HEK293 (cell line): ENCODE results near the gene LPCAT1.

Experiments
- CTCF ChIA-PET: fragments of 350-600 bp; formaldehyde crosslinking; extraction: SDS; loops from one replicate; lab custom pipeline; 2021; ENCODE audit warnings: antibody characterized with exemption; lab: Yijun Ruan, JAX
- POLR2A ChIA-PET: fragments of 300-600 bp; formaldehyde crosslinking; extraction: SDS; loops from one replicate; lab custom pipeline; 2020; ENCODE audit warnings: antibody characterized with exemption, inconsistent platforms; lab: Yijun Ruan, JAX
- H3K27ac ChIP-seq: fragments of 200-500 bp; sonication (Bioruptor generic); 2 replicates; pipeline ENCODE4 v1.5.1; 2014; ENCODE audit warnings: low read depth, low read length, control low read depth, inconsistent platforms; ENCODE audit errors: extremely low read depth
- H3K36me3 ChIP-seq, 2 experiments: fragments of 200-500 bp in 1 of 2; sonication (Bioruptor generic) in 1 of 2; 1 replicate in 1 of 2; 2 replicates in 1 of 2; pipeline ENCODE4 v1.5.1; 2014 to 2017; ENCODE audit warnings: inconsistent platforms in 2 of 2, low read length in 2 of 2; ENCODE audit not compliant: control insufficient read depth in 2 of 2, insufficient read depth in 1 of 2
- H3K4me1 ChIP-seq: fragments of 200-500 bp; sonication (Bioruptor generic); 2 replicates; pipeline ENCODE4 v1.5.1; 2014; ENCODE audit warnings: mild to moderate bottlenecking, low read length, inconsistent platforms; ENCODE audit not compliant: control insufficient read depth, insufficient read depth
- H3K4me3 ChIP-seq: 2 replicates; pipeline ENCODE4 v1.5.1; 2011; ENCODE audit warnings: low read depth, mild to moderate bottlenecking, control low read depth, low read length, moderate library complexity
- H3K9me3 ChIP-seq: fragments of 200-500 bp; sonication (Bioruptor generic); 2 replicates; pipeline ENCODE4 v1.5.1; 2014; ENCODE audit warnings: low read depth, low read length, inconsistent platforms; ENCODE audit not compliant: control insufficient read depth, insufficient read depth
- FEZF1 ChIP-seq: fragments of 450-650 bp; formaldehyde crosslinking; IDR thresholded peaks from 2 replicates; pipeline ENCODE4 v1.5.1; 2016; ENCODE audit warnings: missing biosample characterization, missing genetic modification characterization
- GLIS2 ChIP-seq: fragments of 450-650 bp; formaldehyde crosslinking; IDR thresholded peaks from 2 replicates; pipeline ENCODE4 v1.5.1; 2016; ENCODE audit warnings: missing biosample characterization, missing genetic modification characterization
- RBAK ChIP-seq: fragments of 450-650 bp; formaldehyde crosslinking; IDR thresholded peaks from 2 replicates; pipeline ENCODE4 v1.5.1; 2016; ENCODE audit warnings: missing biosample characterization, missing genetic modification characterization
- SCRT2 ChIP-seq: fragments of 450-650 bp; formaldehyde crosslinking; IDR thresholded peaks from 2 replicates; pipeline ENCODE4 v1.5.1; 2016; ENCODE audit warnings: missing biosample characterization, missing genetic modification characterization
- WT1 ChIP-seq: fragments of 450-650 bp; formaldehyde crosslinking; IDR thresholded peaks from 2 replicates; pipeline ENCODE4 v1.5.1; 2016; ENCODE audit warnings: missing biosample characterization, missing genetic modification characterization
- ZBTB20 ChIP-seq: fragments of 450-650 bp; formaldehyde crosslinking; IDR thresholded peaks from 2 replicates; pipeline ENCODE4 v1.5.1; 2016; ENCODE audit warnings: missing biosample characterization, missing genetic modification characterization
- ZNF10 ChIP-seq: fragments of 450-650 bp; formaldehyde crosslinking; IDR thresholded peaks from 2 replicates; pipeline ENCODE4 v1.5.1; 2017; ENCODE audit warnings: missing biosample characterization, missing genetic modification characterization
- ZNF157 ChIP-seq: fragments of 450-650 bp; formaldehyde crosslinking; IDR thresholded peaks from 2 replicates; pipeline ENCODE4 v1.5.1; 2016; ENCODE audit warnings: missing biosample characterization, missing genetic modification characterization
- ZNF169 ChIP-seq: fragments of 450-650 bp; formaldehyde crosslinking; IDR thresholded peaks from 2 replicates; pipeline ENCODE4 v1.5.1; 2016; ENCODE audit warnings: missing biosample characterization, missing genetic modification characterization
- ZNF174 ChIP-seq: fragments of 450-650 bp; formaldehyde crosslinking; IDR thresholded peaks from 2 replicates; pipeline ENCODE4 v1.5.0; 2017; ENCODE audit warnings: missing biosample characterization, mild to moderate bottlenecking, missing genetic modification characterization
- ZNF211 ChIP-seq: fragments of 450-650 bp; formaldehyde crosslinking; IDR thresholded peaks from 2 replicates; pipeline ENCODE4 v1.5.1; 2016; ENCODE audit warnings: low read depth, missing biosample characterization, missing genetic modification characterization
- ZNF214 ChIP-seq: fragments of 450-650 bp; formaldehyde crosslinking; IDR thresholded peaks from 2 replicates; pipeline ENCODE4 v1.5.1; 2017; ENCODE audit warnings: missing biosample characterization, mild to moderate bottlenecking, missing genetic modification characterization, borderline replicate concordance
- ZNF501 ChIP-seq: fragments of 450-650 bp; formaldehyde crosslinking; IDR thresholded peaks from 2 replicates; pipeline ENCODE4 v1.5.1; 2016; ENCODE audit warnings: missing biosample characterization, missing genetic modification characterization
- ZNF580 ChIP-seq: fragments of 450-650 bp; formaldehyde crosslinking; IDR thresholded peaks from 2 replicates; pipeline ENCODE4 v1.5.1; 2016; ENCODE audit warnings: missing biosample characterization, missing genetic modification characterization
- ZNF600 ChIP-seq: fragments of 450-650 bp; formaldehyde crosslinking; IDR thresholded peaks from 2 replicates; pipeline ENCODE4 v1.5.1; 2016; ENCODE audit warnings: missing biosample characterization, missing genetic modification characterization
- ZNF610 ChIP-seq: fragments of 450-650 bp; formaldehyde crosslinking; IDR thresholded peaks from 2 replicates; pipeline ENCODE4 v1.5.1; 2016; ENCODE audit warnings: missing biosample characterization, missing genetic modification characterization, borderline replicate concordance
- ZNF623 ChIP-seq: fragments of 450-650 bp; formaldehyde crosslinking; IDR thresholded peaks from 2 replicates; pipeline ENCODE4 v1.5.1; 2016; ENCODE audit warnings: missing biosample characterization, missing genetic modification characterization
- ZNF629 ChIP-seq: fragments of 450-650 bp; formaldehyde crosslinking; IDR thresholded peaks from 2 replicates; pipeline ENCODE4 v1.5.1; 2017; ENCODE audit warnings: missing biosample characterization, missing genetic modification characterization
- ZNF670 ChIP-seq: fragments of 450-650 bp; formaldehyde crosslinking; IDR thresholded peaks from 2 replicates; pipeline ENCODE4 v1.5.1; 2016; ENCODE audit warnings: missing biosample characterization, missing genetic modification characterization, low read depth
- ZNF704 ChIP-seq: fragments of 450-650 bp; formaldehyde crosslinking; IDR thresholded peaks from 2 replicates; pipeline ENCODE4 v1.5.1; 2016; ENCODE audit warnings: missing biosample characterization, missing genetic modification characterization
- TF ChIP-seq, protein P1 (sequence below): fragments of 450-650 bp; formaldehyde crosslinking; IDR thresholded peaks from 2 replicates; pipeline ENCODE4; 2016; ENCODE audit warnings: missing biosample characterization, missing genetic modification characterization

The LPCAT1 gene

DNA sequence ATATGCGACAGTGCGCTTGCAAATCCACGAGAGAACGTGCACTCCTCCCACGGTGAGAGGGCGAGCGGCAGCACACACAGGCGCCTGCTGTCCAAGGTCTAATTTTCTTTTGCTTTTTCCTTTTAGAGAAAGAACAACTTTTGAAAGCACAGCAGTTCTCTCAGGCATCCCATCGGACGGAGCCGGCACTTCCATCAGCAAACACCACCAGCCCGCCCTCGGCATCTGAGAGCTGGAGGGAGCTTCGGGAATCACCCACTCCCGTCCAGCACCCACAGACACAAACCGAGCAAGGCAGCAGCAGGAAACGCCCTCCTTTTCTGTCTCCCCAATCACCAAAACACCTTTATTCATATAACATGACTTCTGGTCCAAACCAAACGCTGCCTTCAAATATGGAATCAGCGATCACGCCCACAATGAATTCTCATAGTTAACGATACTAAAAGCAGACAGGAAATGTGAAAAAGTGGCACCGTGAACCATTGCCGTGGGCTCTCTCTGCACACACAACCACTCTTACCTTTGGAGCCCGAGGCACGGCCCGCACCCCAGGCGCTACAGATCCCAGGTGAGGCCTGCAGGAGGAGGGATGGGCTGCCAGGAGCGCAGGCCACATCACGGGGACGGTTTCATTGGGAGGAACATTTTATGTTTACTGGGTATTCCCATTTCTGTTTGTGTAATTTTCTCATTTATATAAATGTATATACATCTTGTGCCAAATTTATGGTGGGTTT is 14.2 kb downstream of the LPCAT1 start:
- Histone ChIP-seq H3K4me1 (no peaks in the 10 kb centered on the region), H3K9me3 (no peaks in the 10 kb centered on the region)
- POLR2A ChIA-PET = no interaction called here
- TF ChIP-seq ZNF600 (no peak), SCRT2 (tag by site-specific recombination) (no peak), ZNF623 (tag by site-specific recombination) (no peak), ZNF10 (tag by site-specific recombination) (no peak)
- TF ChIP-seq, all 188 proteins: peak for 0
- Histone ChIP-seq H3K4me3 (no peak overlapping the region), H3K36me3 (peaks cover 4 to 69% of the 10 kb centered on the region in 2 experiments; a peak in 1 of 3 replicates), H3K27ac (no peak overlapping the region)
- CTCF ChIA-PET = interaction anchor here (1.0 kb wide), 1 partner anchor 101 kb away, joined by 4 read pairs; no protein-coding TSS in a partner anchor

GRCh38 chr5:1508659-1509290 is 15.0 kb downstream of the LPCAT1 start:
- CTCF ChIA-PET = no interaction called here
- TF ChIP-seq ZNF610 (tag by site-specific recombination) = no peak
- TF ChIP-seq ZNF670 (tag by site-specific recombination) = no peak
- TF ChIP-seq ZNF629 (tag by site-specific recombination) = no peak
- TF ChIP-seq, protein P1, sequence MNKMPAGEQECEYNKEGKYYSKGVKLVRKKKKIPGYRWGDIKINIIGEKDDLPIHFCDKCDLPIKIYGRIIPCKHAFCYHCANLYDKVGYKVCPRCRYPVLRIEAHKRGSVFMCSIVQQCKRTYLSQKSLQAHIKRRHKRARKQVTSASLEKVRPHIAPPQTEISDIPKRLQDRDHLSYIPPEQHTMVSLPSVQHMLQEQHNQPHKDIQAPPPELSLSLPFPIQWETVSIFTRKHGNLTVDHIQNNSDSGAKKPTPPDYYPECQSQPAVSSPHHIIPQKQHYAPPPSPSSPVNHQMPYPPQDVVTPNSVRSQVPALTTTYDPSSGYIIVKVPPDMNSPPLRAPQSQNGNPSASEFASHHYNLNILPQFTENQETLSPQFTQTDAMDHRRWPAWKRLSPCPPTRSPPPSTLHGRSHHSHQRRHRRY (tag by site-specific recombination) = no peak
- TF ChIP-seq ZNF211 (tag by site-specific recombination) = no peak
- no peak for TF ChIP-seq ZNF10 (tag by site-specific recombination)
- TF ChIP-seq ZBTB20 = no peak
- TF ChIP-seq ZNF174 (tag by site-specific recombination) = no peak
- no peak for TF ChIP-seq RBAK (tag by site-specific recombination)
- TF ChIP-seq ZNF214 (tag by site-specific recombination) = no peak
- no peak for TF ChIP-seq ZNF580 (tag by site-specific recombination)
- no peak for TF ChIP-seq ZNF501
- no peak for TF ChIP-seq FEZF1 (tag by site-specific recombination)
- no peak for TF ChIP-seq ZNF704 (tag by site-specific recombination)
- TF ChIP-seq WT1 (tag by site-specific recombination) = no peak
- TF ChIP-seq ZNF157 (tag by site-specific recombination) = no peak
- TF ChIP-seq GLIS2 = no peak
- TF ChIP-seq ZNF169 = no peak
- TF ChIP-seq, all 188 proteins: peak for 0
- Histone ChIP-seq H3K4me3 (no peak overlapping the region), H3K36me3 (peaks cover 4 to 62% of the 10 kb centered on the region in 2 experiments; a peak in 1 of 3 replicates), H3K9me3 (no peaks in the 10 kb centered on the region), H3K27ac (no peak overlapping the region), H3K4me1 (no peaks in the 10 kb centered on the region)
- POLR2A ChIA-PET = no interaction called here
